HCT116 (cell line): ENCODE results near the gene ORAI2. TPM values are rescaled to one million over a fixed set of nuclear protein-coding genes. Genes with fewer than 3 reads are reported as not detected.

ENCODE experiments used
- ATAC-seq: fragments of 200-7000 bp; cut with Tn5 transposase; 2 replicates; pipeline ENCODE4 v1.9.1; 2020; ENCODE audit warnings: mild to moderate bottlenecking, moderate library complexity
- BruUV-seq: library from RNA; stranded (reverse); fragments of 400-500 nt; replicated peaks from 2 replicates; lab custom pipeline; 2021; lab: Mats Ljungman, UMichigan
- CTCF ChIA-PET: fragments of 300-600 bp; sonication (Branson Sonifier 250); formaldehyde crosslinking; loops from one replicate; lab custom pipeline; 2021; ENCODE audit warnings: antibody characterized with exemption; lab: Charles Lee
- POLR2A ChIA-PET: fragments of 300-600, 350-600 bp; sonication (Branson Sonifier 250); formaldehyde crosslinking; loops from one replicate; lab custom pipeline; 2021; ENCODE audit warnings: antibody characterized with exemption; lab: Charles Lee
- RAD21 ChIA-PET, 2 experiments: fragments of 300-600 bp; sonication (Branson Sonifier 250); formaldehyde crosslinking; loops; one replicate each; lab custom pipeline; 2023; ENCODE audit warnings: low total read pairs in 2 of 2; ENCODE audit not compliant: uncharacterized antibody in 2 of 2, unreplicated experiment in 2 of 2, low non-redundant PET in 1 of 2; lab: Charles Lee
- DNase-seq: peaks from one replicate; pipeline ENCODE4 v3.0.0-alpha.2; 2010; ENCODE audit warnings: low read depth, low spot score
- H2AFZ ChIP-seq: fragments of 200-600 bp; shearing (Covaris generic), sonication (generic); 2 replicates; pipeline ENCODE4 v1.6.1; 2017; ENCODE audit warnings: low read depth, mixed run types, mixed read lengths, antibody characterized with exemption, low read length; ENCODE audit not compliant: poor library complexity, severe bottlenecking
- H3K27ac ChIP-seq: 2 replicates; pipeline ENCODE4 v1.5.1; 2012; ENCODE audit warnings: low read depth, low read length
- H3K27me3 ChIP-seq: fragments of 200-600 bp; sonication (generic); 2 replicates; pipeline ENCODE4 v1.6.1; 2016; ENCODE audit warnings: mixed run types, low read length, mixed read lengths; ENCODE audit not compliant: insufficient read depth
- H3K36me3 ChIP-seq, 2 experiments: fragments of 200-500 bp in 1 of 2; fragments of 200-600 bp in 1 of 2; sonication (Bioruptor generic) in 1 of 2; sonication (generic) in 1 of 2; 2 replicates each; pipeline versions ENCODE4 v1.5.1 to v1.6.1; 2014 to 2016; ENCODE audit warnings: low read length in 2 of 2, inconsistent platforms in 1 of 2, mixed read lengths in 1 of 2, mixed run types in 1 of 2; ENCODE audit not compliant: insufficient read depth in 2 of 2, control insufficient read depth in 1 of 2
- H3K4me1 ChIP-seq, 2 experiments: fragments of 200-600 bp in 1 of 2; sonication (generic) in 1 of 2; 2 replicates each; pipeline versions ENCODE4 v1.5.1 to v1.6.1; 2012 to 2017; ENCODE audit warnings: low read length in 2 of 2, inconsistent platforms in 1 of 2, mild to moderate bottlenecking in 1 of 2, mixed read lengths in 1 of 2, mixed run types in 1 of 2, moderate library complexity in 1 of 2; ENCODE audit not compliant: insufficient read depth in 2 of 2, control insufficient read depth in 1 of 2
- H3K4me2 ChIP-seq: fragments of 200-600 bp; sonication (generic); 2 replicates; pipeline ENCODE4 v1.6.1; 2017; ENCODE audit warnings: mixed run types, low read length, mixed read lengths
- H3K4me3 ChIP-seq, 2 experiments: fragments of 200-600 bp in 1 of 2; sonication (generic) in 1 of 2; replicated peaks in 1 of 2; 2 replicates each; pipeline ENCODE4 v1.5.1; 2011 to 2016; ENCODE audit warnings: low read length in 2 of 2, control low read depth in 1 of 2, low read depth in 1 of 2, mild to moderate bottlenecking in 1 of 2, mixed read lengths in 1 of 2, mixed run types in 1 of 2
- H3K79me2 ChIP-seq: fragments of 200-600 bp; sonication (generic); 2 replicates; pipeline ENCODE4 v1.6.1; 2017; ENCODE audit warnings: mild to moderate bottlenecking, mixed run types, low read length, moderate library complexity, mixed read lengths; ENCODE audit not compliant: insufficient read depth
- H3K9ac ChIP-seq: fragments of 200-600 bp; sonication (generic); 2 replicates; pipeline ENCODE4 v1.6.1; 2016; ENCODE audit warnings: low read length, mixed read lengths
- H3K9me2 ChIP-seq: fragments of 200-600 bp; sonication (generic), shearing (Covaris generic); 2 replicates; pipeline ENCODE4 v1.6.1; 2017; ENCODE audit warnings: mixed run types, mild to moderate bottlenecking, moderate library complexity; ENCODE audit not compliant: insufficient read depth
- H3K9me3 ChIP-seq, 2 experiments: fragments of 200-500 bp in 1 of 2; fragments of 200-600 bp in 1 of 2; sonication (Bioruptor generic) in 1 of 2; sonication (generic) in 1 of 2; 2 replicates each; pipeline ENCODE4 v1.6.1; 2014 to 2017; ENCODE audit warnings: low read length in 2 of 2, mixed read lengths in 2 of 2, inconsistent platforms in 1 of 2, low read depth in 1 of 2, mild to moderate bottlenecking in 1 of 2, mixed run types in 1 of 2, moderate library complexity in 1 of 2; ENCODE audit not compliant: control insufficient read depth in 1 of 2, insufficient read depth in 1 of 2
- H4K20me1 ChIP-seq: fragments of 200-600 bp; sonication (generic), shearing (Covaris generic); 2 replicates; pipeline ENCODE4 v1.6.1; 2017; ENCODE audit warnings: mixed run types, mild to moderate bottlenecking, moderate library complexity; ENCODE audit not compliant: insufficient read depth
- CBX3 ChIP-seq: IDR thresholded peaks from 2 replicates; pipeline ENCODE4 v1.6.1; 2012; ENCODE audit warnings: low read depth
- CEBPB ChIP-seq: IDR thresholded peaks from 2 replicates; pipeline ENCODE4 v1.6.1; 2012; ENCODE audit warnings: low read depth
- EGR1 ChIP-seq: IDR thresholded peaks from 2 replicates; pipeline ENCODE4 v1.6.1; 2012; ENCODE audit warnings: low read depth
- ELF1 ChIP-seq: IDR thresholded peaks from 2 replicates; pipeline ENCODE4 v1.6.1; 2012; ENCODE audit warnings: low read depth, borderline replicate concordance
- EZH2 ChIP-seq: fragments of 200-600 bp; sonication (generic); IDR thresholded peaks from 2 replicates; pipeline ENCODE4 v1.6.1; 2017; ENCODE audit warnings: antibody characterized with exemption, mixed run types
- EZH2phosphoT487 ChIP-seq: fragments of 200-600 bp; IDR thresholded peaks from 2 replicates; pipeline ENCODE4 v1.6.1; 2018; ENCODE audit warnings: antibody characterized with exemption, borderline replicate concordance
- JUND ChIP-seq: IDR thresholded peaks from 2 replicates; pipeline ENCODE4 v1.6.1; 2012
- POLR2A ChIP-seq: IDR thresholded peaks from 2 replicates; pipeline ENCODE4 v1.7.0; 2011; ENCODE audit warnings: borderline replicate concordance; ENCODE audit not compliant: insufficient read depth, insufficient read length; ENCODE audit errors: extremely low read depth
- POLR2AphosphoS5 ChIP-seq: IDR thresholded peaks from 2 replicates; pipeline ENCODE4 v1.6.1; 2011; ENCODE audit warnings: mild to moderate bottlenecking, low read depth, low read length, moderate library complexity
- RAD21 ChIP-seq: IDR thresholded peaks from 2 replicates; pipeline ENCODE4 v1.6.1; 2012; ENCODE audit warnings: low read depth, mild to moderate bottlenecking
- SIN3A ChIP-seq: IDR thresholded peaks from 2 replicates; pipeline ENCODE4 v1.6.1; 2012; ENCODE audit warnings: low read depth
- TCF7L2 ChIP-seq: IDR thresholded peaks from 2 replicates; pipeline ENCODE4 v1.7.0; 2011; ENCODE audit warnings: borderline replicate concordance, inconsistent platforms; ENCODE audit not compliant: insufficient read depth, insufficient read length; ENCODE audit errors: extremely low read depth
- ZFX ChIP-seq: fragments of 450-650 bp; IDR thresholded peaks from 2 replicates; pipeline ENCODE4 v1.6.1; 2017
- ZNF274 ChIP-seq: fragments of 200-500 bp; sonication (Bioruptor generic); IDR thresholded peaks from 2 replicates; pipeline ENCODE4 v1.6.1; 2014; ENCODE audit warnings: mild to moderate bottlenecking, low read depth, low read length, inconsistent platforms
- intact Hi-C: fragments of 100-400 bp; cut with micrococcal nuclease; formaldehyde crosslinking; loops from 2 replicates; pipeline ENCODE4 v1.10.0; 2022
- total RNA-seq: library from RNA; stranded (reverse); gene quantifications from one replicate; pipeline ENCODE4 v1.2.1, GENCODE V29; 2021; ENCODE audit not compliant: unreplicated experiment
- TF ChIP-seq, protein P1 (sequence below), 3 experiments: fragments of 200-600 bp in 1 of 3; sonication (generic) in 1 of 3; IDR thresholded peaks in 2 of 3; conservative IDR thresholded peaks in 1 of 3; 2 replicates each; pipeline ENCODE4 v1.5.1; 2012 to 2017; ENCODE audit warnings: low read depth in 2 of 3, low read length in 2 of 3, antibody characterized with exemption in 1 of 3, borderline replicate concordance in 1 of 3, control low read depth in 1 of 3, mild to moderate bottlenecking in 1 of 3, mixed read lengths in 1 of 3, mixed run types in 1 of 3, moderate library complexity in 1 of 3; ENCODE audit not compliant: insufficient read depth in 1 of 3
- TF ChIP-seq, protein P2 (sequence below): IDR thresholded peaks from 2 replicates; pipeline ENCODE4 v1.6.1; 2012
- TF ChIP-seq, protein P3 (sequence below): IDR thresholded peaks from 2 replicates; pipeline ENCODE4 v1.6.1; 2012; ENCODE audit warnings: low read depth
- TF ChIP-seq, protein P4 (sequence below): IDR thresholded peaks from 2 replicates; pipeline ENCODE4 v1.6.1; 2012

The ORAI2 gene
- total RNA-seq, 1 experiment from 2014 or later = 13.2 TPM

DNA sequence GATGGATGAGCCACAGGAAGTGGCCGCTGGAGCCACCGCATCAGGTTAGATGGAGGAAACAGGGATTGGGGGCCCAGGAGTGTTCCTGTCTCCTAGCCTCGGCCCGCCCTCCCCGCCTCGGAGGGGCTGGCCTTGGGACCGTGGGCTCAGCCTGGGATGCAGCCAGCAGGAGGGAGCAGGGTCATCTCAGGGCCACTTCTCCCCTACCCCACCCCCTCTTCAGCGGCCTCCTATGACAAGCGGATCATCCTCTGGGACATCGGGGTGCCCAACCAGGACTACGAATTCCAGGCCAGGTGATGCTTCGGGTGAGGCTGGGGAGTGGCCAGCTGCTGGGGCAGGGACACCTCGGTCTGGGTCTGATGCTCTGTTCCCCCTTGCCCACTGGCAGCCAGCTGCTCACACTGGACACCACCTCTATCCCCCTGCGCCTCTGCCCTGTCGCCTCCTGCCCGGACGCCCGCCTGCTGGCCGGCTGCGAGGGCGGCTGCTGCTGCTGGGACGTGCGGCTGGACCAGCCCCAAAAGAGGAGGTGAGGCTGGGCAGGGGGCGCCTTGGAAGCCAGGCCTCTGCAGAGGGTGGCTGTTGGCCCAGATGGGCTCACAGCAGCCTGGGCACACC is 36.1 kb downstream of the ORAI2 start:
- Histone ChIP-seq H3K36me3 (no peaks in the 10 kb centered on the region; a peak in 2 of 4 replicates), H3K4me2 (no peak overlapping the region), H3K9me2 (no peaks in the 10 kb centered on the region)
- intact Hi-C loops = no loop called here
- RAD21 ChIA-PET = no interaction called here
- DNase-seq = no peak
- TF ChIP-seq ZFX (no peak), CBX3 (no peak), CEBPB (no peak), POLR2AphosphoS5 (no peak), JUND (no peak), EGR1 (no peak), POLR2A (no peak), RAD21 (no peak), EZH2phosphoT487 (no peak), ELF1 (no peak), SIN3A (no peak), EZH2 (no peak), TCF7L2 (no peak), ZNF274 (no peak)
- TF ChIP-seq, protein P1, sequence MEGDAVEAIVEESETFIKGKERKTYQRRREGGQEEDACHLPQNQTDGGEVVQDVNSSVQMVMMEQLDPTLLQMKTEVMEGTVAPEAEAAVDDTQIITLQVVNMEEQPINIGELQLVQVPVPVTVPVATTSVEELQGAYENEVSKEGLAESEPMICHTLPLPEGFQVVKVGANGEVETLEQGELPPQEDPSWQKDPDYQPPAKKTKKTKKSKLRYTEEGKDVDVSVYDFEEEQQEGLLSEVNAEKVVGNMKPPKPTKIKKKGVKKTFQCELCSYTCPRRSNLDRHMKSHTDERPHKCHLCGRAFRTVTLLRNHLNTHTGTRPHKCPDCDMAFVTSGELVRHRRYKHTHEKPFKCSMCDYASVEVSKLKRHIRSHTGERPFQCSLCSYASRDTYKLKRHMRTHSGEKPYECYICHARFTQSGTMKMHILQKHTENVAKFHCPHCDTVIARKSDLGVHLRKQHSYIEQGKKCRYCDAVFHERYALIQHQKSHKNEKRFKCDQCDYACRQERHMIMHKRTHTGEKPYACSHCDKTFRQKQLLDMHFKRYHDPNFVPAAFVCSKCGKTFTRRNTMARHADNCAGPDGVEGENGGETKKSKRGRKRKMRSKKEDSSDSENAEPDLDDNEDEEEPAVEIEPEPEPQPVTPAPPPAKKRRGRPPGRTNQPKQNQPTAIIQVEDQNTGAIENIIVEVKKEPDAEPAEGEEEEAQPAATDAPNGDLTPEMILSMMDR (IDR thresholded peaks at IDR 0.05 in 2 of 3, conservative IDR thresholded peaks at IDR 0.05 in 1 of 3; ENCODE audit: borderline replicate concordance in 1 of 3, insufficient read depth in 1 of 3, low read depth in 2 of 3, low read length in 2 of 3) = no peak
- TF ChIP-seq, protein P2, sequence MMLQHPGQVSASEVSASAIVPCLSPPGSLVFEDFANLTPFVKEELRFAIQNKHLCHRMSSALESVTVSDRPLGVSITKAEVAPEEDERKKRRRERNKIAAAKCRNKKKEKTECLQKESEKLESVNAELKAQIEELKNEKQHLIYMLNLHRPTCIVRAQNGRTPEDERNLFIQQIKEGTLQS = no peak
- TF ChIP-seq, protein P3, sequence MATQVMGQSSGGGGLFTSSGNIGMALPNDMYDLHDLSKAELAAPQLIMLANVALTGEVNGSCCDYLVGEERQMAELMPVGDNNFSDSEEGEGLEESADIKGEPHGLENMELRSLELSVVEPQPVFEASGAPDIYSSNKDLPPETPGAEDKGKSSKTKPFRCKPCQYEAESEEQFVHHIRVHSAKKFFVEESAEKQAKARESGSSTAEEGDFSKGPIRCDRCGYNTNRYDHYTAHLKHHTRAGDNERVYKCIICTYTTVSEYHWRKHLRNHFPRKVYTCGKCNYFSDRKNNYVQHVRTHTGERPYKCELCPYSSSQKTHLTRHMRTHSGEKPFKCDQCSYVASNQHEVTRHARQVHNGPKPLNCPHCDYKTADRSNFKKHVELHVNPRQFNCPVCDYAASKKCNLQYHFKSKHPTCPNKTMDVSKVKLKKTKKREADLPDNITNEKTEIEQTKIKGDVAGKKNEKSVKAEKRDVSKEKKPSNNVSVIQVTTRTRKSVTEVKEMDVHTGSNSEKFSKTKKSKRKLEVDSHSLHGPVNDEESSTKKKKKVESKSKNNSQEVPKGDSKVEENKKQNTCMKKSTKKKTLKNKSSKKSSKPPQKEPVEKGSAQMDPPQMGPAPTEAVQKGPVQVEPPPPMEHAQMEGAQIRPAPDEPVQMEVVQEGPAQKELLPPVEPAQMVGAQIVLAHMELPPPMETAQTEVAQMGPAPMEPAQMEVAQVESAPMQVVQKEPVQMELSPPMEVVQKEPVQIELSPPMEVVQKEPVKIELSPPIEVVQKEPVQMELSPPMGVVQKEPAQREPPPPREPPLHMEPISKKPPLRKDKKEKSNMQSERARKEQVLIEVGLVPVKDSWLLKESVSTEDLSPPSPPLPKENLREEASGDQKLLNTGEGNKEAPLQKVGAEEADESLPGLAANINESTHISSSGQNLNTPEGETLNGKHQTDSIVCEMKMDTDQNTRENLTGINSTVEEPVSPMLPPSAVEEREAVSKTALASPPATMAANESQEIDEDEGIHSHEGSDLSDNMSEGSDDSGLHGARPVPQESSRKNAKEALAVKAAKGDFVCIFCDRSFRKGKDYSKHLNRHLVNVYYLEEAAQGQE = no peak
- TF ChIP-seq, protein P4, sequence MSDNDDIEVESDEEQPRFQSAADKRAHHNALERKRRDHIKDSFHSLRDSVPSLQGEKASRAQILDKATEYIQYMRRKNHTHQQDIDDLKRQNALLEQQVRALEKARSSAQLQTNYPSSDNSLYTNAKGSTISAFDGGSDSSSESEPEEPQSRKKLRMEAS = no peak
- TF ChIP-seq, all 23 proteins: peak for 0
- no peak overlapping the region; the same call in 1 of the 2 replicates for H3K27ac ChIP-seq
- ATAC-seq = no peak
- no TSS peak for BruUV-seq
- ChIA-PET CTCF (no interaction called here), POLR2A (no interaction called here)
- H3K79me2 ChIP-seq = peaks cover 10% of the 10 kb centered on the region
- no peaks in the 10 kb centered on the region for H4K20me1 ChIP-seq
- H3K27me3 ChIP-seq = no peaks in the 10 kb centered on the region
- H3K9ac ChIP-seq = no peak overlapping the region
- no peak overlapping the region for H3K4me3 ChIP-seq
- H2AFZ ChIP-seq = no peak overlapping the region
- H3K9me3 ChIP-seq = no peaks in the 10 kb centered on the region
- peaks cover 2 to 9% of the 10 kb centered on the region in 2 experiments; a peak in 2 of 4 replicates for H3K4me1 ChIP-seq
